Transverse colon (tissue), 4 donors: ENCODE measurements around the gene CALM3.

Experiments used
- CTCF ChIP-seq, 5 experiments: fragments of 200-600 bp in 3 of 5; fragments of 450-650 bp in 2 of 5; sonication (generic) in 3 of 5; IDR thresholded peaks; 1 replicate in 2 of 5; 2 replicates in 3 of 5; pipeline ENCODE4 v1.5.1; 2016 to 2017; ENCODE audit warnings: antibody characterized with exemption in 5 of 5, inconsistent platforms in 3 of 5, mild to moderate bottlenecking in 2 of 5, moderate library complexity in 1 of 5
- POLR2AphosphoS5 ChIP-seq, 3 donors: sonication (generic); formaldehyde crosslinking; IDR thresholded peaks; one replicate each; pipeline ENCODE4 v1.6.1; 2016; ENCODE audit warnings: antibody characterized with exemption in 3 of 3

DNA sequence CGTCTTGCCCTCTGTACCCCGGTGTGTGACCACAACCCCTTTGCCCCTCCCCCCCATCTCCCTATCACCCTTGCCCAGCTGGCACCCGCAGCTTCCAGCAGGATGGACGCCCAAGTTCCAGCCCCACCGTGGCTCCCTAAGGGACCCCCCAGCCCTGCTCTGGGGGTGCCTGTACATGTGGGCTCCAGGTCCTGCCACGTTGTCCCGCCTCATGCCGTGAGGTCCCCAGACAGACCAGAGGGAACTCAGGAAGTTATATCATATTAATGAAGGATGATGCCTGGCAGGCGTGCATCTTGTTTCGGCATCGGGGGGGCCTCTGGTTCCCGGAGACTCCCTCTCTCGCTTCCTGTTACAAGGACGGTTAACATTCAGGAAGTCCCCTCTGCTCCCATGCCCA is 25.3 kb downstream of the CALM3 start:
- TF ChIP-seq POLR2AphosphoS5 (IDR thresholded peaks at IDR 0.05) (no peak), CTCF (IDR thresholded peaks at IDR 0.05) (no peak)
